HG03575 (cell line): ENCODE results near the gene MICU1.
"Not testable (repeated sequence)": the region's sequence is repeated elsewhere in the genome, so short reads cannot be mapped to it uniquely, and the experiment has no call there.

Experiments
- ATAC-seq: cut with Tn5 transposase; IDR thresholded peaks from one replicate; pipeline ENCODE4 v1.9.1; 2021; ENCODE audit not compliant: unreplicated experiment, insufficient number of reproducible peaks, low FRiP score; ENCODE audit errors: extremely low read depth

The MICU1 gene

DNA sequence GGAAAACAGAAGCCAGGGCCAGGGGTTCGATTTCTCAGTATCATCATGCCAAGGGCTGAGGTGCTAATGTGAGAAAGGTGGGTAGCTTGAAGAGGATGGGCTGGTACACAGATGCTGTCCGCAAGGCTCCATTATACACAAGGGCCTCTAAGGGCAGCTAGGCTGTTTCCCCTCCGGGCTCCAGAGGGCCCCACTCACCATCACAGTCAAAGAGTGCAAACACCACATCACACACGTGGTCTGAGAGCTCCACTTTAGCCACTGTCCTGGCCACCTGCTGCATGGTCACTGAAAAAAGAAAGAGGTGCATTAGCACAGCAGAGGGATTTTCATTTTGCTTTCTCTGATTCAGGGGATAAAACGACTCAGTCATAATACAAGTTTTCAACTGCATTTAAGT, 250.3 kb downstream of the MICU1 start:
- ATAC-seq: no peak

DNA sequence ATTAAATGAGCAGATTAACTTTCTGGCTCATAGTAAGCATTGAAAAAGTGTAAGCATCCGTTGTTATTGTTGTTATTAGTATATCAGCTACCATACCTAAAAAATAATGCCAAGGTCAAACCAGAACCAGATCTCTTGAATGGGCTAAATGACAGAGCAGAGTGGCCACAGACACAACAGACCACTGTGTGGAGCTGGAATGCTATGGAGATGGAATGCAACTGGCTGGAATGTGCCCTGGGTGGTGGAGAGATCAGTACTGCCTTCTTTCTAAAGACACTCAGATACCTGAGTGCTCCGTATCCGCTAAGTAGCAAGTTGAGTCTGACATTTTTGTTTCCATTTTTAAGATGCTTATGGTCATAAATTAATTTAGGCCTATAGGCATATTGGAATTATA, 250.7 kb downstream of the MICU1 start:
- no peak for ATAC-seq

DNA sequence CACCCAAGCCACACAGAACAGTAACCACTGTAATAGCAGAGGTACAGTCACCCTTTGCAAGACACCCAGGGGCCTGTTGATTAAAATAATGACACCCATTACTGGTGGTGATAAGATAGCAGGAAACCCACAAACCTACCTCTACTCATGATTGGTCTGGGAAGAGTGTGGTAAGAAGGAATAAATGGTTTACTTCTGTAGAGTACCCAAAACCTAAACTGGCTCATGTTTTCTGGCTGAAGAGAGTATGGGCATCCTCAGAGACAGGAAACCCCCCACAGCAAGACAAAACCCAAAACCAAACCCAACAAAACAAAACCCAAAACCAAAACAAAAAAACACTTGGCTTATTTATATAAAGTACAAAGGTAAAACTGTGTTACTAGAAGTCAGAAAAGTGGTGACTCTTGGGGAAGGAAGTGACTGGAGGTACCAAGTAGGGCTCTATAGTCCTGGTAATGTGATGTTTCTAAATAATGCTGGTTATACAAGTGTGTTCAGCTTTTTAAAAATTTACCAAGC, 255.6 kb downstream of the MICU1 start:
- ATAC-seq: no peak

DNA sequence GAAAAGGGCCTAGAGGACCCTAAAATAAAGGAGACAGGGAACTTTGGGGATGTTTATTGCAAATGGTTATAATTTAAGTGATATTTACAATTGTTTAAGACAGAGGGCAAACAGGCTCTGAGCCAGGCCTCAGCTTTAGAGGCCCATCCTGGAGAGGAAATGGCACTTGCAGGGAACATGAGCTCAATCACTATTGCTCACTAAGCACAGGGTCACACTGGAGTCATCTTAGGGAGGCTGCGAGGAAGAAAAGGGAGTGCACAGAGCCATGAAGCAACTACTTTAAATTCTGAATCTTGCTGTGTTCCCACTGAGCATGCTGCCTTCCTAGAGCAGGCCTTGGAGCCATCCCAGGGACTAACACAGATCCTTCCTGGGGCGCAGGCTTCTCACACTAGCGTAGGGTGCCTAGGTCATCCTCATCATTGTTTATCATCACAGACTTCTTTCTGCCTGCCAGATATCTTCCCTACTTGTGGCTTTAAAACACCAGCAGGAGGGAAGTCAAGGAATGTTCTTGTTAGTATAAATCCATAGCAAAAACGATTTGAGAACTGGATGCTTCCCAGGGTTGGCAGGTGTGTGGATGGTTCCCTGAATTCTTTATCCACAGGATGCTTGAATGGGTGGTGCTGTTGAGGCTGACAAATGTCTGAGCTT, 258.4 kb downstream of the MICU1 start:
- ATAC-seq: no peak

DNA sequence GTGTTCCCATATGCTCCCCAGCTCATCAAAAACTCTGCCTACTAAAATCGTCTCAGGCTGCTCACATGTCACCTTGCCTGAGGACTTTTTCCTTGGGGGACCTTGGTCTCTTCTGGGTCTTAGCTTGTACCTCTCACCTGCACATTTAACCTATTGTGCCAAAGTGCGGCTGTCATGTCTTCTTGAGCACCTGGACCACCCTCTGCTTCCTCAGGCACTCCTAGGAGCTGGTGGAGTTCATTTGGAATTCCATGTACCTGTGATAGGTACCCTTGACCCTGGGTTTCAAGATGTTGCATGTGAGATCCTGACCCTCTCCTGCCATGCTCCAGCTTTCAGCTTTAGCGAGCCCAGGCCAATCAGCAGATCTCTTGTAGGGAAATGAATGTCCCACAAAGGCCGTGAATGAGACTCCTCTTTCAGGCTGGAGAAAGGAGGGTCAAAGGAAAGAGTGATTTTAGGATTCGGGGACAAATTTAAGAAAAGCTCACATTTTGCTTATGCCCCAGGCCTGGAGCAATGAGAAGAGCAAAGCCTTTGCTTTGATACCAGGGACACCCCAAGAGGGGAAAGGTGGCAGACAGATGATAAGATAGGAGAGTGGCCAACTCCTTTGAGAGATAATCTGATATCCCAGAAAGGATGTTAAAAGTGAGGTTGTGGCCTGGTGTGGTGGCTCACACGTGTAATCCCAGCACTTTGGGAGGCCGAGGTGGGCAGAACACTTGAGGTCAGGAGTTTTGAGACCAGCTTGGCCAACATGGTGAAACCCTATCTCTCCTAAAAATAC, 260.6 kb downstream of the MICU1 start:
- ATAC-seq: no peak

DNA sequence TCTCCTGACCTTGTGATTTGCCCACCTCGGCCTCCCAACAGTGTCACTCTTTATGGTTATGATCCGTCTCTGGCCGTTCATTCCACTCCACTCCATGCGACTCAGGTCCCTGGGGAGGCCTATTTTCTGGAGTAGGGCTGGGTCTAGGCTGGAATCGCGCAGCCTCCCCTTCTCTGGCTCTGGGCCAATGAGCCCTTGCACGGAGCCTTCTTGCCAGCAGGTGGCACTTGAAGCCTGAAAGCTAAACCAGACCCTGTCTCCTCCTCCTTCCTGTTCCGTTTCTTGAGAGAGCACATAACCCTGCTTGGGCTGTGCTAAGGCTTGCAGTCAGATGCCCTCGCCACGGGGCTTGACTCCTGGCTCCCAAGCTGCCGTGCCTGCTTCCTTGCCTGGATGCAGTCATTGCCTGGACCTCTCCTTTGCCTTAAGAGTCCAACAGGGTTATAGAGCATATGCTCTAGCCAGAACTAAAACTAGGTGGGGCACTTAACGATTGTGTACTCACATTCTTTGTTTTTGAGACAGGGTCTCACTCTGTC, 261.6 kb downstream of the MICU1 start:
- ATAC-seq: no peak

DNA sequence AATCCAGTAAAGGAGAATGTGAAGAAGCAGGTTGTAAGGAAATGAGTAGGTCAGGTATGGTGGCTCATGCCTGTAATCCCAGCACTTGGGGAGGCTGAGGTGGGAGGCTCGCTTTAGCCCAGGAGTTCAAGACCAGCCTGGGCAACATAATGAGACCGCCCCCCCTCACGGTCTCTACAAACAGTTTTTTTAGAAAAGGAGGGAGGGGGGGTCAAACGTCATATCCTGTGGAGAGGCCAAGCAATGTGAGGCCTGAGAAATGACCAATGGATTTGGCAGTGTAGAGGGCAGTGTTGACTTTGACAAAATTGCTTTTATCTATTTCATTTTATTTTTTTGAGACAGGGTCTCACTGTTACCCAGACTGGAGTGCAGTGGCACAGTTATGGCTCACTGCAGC, 268.9 kb downstream of the MICU1 start:
- ATAC-seq: no peak

DNA sequence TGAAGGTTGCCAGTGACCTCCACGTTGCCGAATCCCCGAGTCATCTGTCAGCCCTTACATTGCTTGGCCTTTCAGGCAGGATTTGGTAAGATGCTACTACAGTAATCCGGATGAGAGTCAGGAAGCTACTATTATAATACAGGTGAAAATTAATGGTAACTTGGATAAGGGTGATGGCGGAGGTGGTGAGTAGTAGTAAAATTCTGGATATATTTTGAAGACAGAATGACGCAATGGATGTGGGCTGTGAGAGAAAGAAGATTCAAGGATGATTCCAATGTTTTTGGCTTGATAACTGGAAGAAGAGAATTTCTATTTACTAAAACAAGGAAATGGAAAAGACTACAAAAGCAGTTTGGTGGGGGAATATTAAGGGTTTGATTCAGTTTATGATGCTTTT, 269.8 kb downstream of the MICU1 start:
- ATAC-seq: no peak

DNA sequence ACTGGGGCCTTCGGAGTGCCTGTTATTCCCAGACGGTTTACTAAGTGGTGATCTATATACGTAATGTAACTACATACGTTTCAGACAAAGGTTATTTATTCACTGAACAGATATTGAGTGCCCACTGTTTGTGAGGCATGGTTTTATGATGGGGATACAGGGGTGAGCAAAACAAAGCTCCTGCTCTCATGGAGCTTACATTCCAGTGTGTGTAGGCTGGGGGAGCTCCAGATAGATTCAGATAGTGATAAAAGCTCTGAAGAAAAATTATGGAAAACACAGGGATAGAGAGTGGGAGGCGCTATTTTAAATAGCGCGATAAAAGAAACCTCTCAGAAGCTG, 270.7 kb downstream of the MICU1 start:
- ATAC-seq: no peak

DNA sequence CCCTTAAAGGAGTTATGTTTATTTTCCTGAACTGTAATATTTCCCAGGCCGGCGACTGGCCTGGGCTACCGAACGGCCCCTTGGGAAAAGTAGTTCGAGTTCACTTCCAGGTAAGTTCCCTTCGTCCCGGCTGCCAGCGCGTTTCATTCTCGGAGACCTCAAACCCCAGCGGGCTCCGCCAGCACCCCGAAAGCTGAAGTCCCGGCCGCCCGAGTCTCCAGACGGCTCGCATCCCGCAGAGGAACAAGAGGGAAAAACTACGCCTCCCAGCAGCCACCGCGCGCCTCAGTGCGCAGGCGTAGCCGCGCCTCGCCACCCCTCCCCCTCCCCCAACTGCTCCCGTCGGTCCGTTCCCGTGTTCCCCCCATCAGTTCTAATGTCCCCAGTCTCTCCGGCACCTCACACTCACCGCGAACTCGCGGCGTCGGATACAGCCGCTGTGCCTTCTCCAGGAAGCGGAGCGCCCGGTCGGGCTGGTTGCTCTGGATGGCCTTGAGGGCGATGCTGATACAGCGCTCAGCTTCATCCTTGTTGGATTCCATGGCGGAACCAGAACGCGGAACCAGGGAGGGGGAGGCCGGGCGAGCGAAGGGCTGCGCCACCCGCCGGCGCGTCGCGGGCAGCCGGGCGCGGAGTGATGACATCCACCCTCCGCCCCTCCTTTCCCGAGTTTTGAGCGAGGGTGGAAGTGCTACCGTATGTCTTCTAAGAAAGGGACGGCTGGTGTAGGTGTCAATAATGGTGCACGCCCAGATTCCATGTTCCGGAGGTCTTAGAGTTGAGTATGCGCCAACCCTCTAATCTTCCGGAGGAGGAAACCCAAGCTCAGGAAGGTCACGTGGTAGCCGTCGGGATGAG, 271.3 kb downstream of the MICU1 start, which contains the start of gene DNAJB12:
DNAJB12 (minus strand) TSS at position 564 of the 858 bp plus-strand sequence; CDS start at position 542, 22 bp downstream.
- ATAC-seq: no peak

DNA sequence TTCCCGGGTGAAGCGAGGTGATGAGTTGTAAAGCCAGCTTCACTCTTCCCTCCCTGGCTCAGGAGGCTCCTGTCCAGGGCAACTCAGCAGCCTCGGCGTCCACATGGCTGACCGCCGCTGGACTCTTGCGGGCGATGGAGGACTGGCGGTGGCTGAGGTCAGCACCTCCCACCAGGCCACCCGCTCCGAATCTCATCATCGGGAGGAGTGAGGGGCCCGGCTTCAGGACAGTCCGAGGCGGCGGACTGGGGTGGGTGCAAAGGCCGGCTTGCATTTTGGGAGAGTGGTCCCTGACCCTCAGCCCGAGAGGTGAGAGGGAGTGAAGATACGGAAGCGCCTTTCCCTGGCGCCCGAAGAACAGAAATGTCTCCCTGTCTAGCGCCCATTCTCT, 271.9 kb downstream of the MICU1 start:
- no peak for ATAC-seq

DNA sequence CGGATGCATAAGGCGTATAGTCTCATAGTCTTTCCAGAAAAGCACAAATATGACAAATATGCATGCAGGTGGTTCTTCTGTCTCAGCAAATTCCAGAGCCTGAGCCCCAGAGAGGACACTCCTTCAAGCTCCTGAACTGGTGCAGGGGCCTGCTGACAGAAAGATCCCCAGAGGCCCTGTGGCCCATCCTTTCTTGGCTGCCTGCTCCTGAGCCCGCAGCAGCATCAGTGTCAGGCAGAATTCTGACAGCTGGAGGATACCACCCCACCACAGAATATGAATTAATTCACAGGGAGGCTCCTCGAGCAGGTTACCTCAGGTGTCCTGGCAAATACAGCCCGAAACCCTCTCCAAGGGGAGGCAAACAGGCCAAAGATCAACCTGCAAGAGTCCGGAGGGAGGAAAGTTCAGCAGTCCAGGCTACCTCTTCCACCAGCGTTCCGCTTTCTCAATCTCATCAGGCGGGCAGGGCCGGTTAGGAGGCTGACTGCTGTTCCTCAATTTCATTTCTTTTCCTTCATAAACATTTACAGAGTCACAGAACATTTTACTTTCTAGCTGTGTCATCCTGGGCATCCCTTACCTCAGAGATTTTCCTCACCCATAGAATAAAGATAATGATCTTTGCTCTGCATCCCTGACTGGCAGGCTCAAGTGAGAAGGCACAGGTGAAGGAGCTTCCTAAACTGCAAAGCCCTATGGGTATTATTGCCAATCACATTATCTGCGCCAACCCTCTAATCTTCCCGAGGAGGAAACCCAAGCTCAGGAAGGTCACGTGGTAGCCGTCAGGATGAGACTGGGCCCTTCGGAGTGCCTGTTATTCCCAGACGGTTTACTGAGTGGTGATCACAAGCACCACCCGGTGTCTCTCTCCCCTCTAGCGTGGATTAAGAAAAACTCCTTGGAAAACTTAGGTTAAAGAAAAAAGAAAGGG, 272.6 kb downstream of the MICU1 start:
- ATAC-seq: no peak

DNA sequence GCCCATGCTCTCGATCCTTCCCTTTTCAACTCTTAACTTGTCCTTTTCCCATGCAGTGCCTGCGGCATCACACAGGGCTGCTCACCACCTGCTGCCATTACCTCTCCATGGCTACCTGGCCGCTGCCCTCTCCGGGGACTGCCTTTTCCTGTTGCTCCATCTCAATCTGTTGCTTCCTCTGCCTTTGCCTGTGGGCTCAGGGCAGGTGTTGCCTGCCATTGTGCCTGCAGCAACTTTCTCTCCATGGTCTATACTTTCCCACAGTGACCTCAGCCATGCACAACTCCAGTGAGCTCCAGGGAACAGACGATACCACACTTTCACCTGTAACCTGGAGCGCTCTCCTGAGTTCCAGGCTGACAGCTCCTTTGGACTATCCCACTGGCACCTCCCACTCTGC, 274.4 kb downstream of the MICU1 start:
- no peak for ATAC-seq

DNA sequence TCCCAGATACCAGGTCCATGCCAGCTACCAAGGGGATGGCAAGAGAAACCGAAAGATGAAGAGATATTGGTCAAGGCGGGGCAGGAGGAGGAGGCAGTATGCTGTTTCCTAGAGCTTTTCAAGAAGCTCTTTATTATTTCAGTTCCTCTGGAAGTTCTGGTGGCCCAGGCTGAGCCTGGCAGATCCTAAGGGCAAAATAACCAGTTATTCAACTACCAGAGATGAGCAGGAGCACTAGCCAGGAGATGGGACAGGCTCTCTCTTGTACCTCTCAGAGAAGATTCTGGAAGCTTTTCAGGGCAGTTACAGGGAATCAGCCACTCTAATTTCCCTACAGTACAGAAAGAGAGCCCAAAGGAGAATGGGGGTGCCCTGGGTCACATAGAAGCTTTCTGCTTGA, 276.4 kb downstream of the MICU1 start:
- ATAC-seq: no peak

DNA sequence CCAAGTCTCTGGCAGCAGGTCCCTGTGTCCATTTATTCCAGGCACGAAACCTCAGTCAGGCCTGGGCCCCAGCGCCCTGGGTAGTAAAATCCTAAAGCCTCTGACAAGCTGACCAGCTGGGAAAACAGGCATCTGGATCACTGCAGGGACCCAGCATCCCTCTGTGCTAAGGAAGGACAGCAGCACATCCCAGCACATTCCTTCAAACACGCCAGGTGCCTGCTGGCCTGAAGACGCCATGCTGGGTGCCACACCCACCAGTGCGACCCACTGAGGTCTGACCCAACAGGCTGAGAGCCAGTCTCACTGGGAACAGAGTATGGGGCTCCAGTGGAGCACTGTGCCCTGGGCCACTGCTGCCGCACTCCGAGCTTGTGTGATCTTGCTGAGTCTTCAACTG, 277.6 kb downstream of the MICU1 start:
- ATAC-seq: no peak

DNA sequence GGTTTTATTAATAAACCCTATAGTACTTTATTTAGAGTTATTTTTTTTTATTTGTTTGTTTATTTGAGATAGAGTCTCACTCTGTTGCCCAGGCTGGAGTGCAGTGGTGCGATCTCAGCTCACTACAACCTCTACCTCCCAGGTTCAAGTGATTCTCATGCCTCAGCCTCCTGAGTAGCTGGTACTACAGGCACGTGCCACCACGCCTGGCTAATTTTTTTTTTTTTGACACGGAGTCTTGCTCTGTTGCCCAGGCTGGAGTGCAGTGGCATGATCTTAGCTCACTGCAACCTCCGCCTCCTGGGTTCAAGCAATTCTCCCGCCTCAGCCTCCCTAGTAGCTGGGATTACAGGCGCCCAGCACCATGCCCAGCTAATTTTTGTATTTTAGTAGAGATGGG, 279.8 kb downstream of the MICU1 start:
- not testable (repeated sequence) for ATAC-seq

DNA sequence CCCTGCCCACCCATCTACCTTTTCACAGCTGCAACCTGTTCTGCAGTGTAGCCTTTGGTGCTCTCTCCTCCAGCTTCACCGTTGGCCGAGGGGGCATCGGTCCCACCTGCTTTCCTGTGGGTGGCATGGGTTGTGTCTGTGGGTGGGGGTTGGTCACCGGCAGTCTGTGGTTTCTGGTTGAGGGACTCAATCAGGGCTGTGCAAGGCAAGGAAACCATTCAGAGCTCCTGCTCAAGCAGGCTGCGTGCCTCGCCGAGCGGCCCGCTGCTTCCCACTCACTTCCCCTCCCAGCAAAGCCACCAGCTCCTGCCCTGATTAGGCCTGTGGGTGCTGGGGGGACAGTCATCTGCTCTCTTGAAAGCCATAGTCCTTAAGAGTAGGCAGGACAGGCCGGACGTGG, 280.9 kb downstream of the MICU1 start:
- no peak for ATAC-seq

DNA sequence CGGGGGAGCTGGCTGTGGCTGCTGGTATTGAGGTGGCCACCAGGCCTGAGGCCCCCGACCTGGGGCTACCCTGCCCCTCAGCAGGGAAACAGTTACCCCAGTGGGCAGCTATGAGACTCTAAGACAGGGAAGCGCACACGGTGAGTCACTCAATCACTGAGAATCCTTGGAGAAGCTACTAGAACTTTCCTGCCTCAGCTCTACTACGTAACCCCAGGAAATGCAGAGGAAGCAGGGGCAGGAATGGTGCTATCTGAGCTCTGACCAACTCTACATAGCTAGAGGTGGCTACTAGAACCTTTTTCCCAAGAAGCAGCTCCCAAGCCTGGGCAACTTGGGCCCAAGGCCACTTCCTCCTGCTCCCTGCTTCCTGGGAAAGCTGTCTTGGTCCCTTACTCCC, 283.0 kb downstream of the MICU1 start:
- ATAC-seq: no peak
